GM15510 (cell line): ENCODE data around the gene TMPRSS11E.

Experiments
- POLR2A ChIP-seq: IDR thresholded peaks from 3 replicates; pipeline ENCODE4 v1.6.1; 2011; ENCODE audit warnings: borderline replicate concordance; ENCODE audit not compliant: insufficient read length; ENCODE audit errors: extremely low read depth

Gene TMPRSS11E

DNA sequence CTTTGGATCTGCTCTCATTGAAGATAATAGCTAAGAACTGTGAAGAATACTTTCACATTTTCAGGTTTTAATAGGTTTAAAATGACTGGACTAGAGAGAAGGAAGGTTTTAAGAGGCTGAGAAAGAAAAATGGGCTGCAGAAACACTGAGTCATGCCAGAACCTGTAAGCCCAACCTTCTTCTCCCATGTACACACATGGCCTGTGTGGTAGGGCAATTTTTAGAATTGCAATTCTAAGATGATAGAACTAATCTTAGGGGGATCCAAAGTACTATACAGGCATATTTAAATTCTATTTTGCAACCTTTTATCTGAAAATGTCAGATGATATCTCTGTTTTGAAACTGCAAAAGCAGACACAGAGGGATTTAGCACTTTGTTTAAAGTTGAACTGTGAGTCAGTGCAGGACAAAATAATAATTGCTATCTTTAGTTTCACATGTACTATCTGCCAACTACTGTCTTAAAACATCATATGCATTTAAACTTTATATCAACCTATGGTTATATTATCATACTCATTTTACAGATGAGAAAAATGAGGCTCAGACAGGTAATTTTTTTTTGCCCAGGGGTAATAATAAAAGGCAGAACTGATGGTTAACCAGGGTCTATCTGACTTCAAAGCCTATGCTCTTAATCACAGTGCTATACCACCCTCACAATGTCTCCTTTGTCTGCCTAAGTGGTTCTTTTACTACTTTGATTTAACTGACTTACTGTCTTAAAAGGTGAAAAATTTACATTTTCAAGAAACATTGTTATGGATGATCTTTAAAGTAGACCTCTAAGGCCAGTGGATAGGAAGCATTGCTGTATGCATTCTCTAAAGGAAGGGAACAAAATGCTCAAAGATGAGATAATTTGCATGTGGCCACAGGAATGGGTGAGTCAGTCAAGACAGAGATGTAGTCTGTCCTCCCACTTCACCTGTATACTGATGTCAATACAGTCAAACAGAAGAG is 4.3 kb downstream of the TMPRSS11E start:
- TF ChIP-seq POLR2A, result no peak

DNA sequence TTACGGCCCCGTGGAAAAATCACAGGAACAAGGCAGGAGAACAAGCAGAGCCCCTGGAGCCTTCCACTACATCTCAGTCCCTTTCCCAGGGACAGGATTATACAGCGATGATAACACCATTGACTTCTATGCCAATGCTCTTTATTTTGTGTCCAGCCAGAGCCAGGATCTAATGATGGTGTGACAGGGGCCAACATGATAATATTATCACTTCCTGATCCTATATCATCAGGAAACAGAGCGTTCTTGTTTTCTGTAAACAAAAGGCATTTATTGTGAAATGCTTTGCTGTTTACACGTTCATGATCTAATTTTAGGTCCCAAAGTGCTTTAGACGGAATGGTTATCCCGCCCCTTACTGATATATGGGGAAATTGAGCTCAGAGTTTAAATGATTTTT is 12.8 kb downstream of the TMPRSS11E start:
- no peak for TF ChIP-seq POLR2A

DNA sequence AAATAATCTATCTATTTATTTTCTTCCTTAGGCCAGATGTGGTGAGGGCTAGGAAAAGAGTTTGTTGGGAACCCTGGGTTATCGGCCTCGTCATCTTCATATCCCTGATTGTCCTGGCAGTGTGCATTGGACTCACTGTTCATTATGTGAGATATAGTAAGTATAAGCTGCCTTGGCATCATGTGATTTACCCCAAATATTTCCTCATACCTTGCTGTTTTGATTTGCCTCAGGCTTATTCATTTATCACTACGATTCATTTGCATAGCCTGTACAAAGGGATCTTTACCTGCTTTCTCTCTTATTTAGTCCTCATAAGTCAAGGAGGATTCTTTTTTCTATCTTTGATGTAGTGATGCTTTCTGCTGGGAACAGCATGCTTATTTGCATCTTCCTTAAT is 14.5 kb downstream of the TMPRSS11E start:
- no peak for TF ChIP-seq POLR2A

DNA sequence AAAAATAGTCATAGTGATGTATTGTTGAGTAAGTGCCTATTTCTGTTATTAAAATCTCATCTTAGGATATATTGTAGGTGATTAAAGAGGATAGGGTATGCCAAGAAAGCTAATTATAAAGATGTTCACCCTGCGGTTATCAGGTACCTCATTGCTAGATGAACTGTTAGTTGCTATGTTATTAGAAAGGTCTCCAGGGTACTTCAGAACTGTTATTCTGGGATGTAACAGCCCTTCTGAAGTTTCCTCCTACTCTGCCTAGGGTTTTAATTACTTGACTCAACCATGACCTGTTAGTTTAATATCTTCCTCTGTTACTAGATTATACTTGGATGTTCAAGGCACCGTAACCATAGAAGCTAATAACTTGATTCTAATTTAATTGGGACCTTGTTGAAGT is 15.4 kb downstream of the TMPRSS11E start:
- no peak for TF ChIP-seq POLR2A

DNA sequence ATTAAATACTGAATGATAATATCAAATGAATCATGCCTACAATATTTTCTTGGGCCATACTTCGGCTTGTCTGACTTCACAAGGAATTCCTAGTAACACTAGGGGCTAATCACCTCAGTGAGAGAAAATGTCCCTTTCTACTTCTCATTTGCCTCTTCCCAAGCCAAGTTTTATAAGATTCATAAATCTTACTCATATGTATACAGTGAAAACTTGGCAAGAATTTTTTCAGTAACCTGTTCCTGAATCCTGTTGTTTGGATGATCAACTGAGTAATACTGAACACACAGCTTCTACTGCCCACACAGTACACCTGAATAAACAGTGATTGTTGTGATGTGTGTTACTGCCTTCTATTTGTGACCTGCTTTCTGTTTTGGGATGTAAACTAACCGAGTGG is 16.5 kb downstream of the TMPRSS11E start:
- TF ChIP-seq POLR2A, result no peak

DNA sequence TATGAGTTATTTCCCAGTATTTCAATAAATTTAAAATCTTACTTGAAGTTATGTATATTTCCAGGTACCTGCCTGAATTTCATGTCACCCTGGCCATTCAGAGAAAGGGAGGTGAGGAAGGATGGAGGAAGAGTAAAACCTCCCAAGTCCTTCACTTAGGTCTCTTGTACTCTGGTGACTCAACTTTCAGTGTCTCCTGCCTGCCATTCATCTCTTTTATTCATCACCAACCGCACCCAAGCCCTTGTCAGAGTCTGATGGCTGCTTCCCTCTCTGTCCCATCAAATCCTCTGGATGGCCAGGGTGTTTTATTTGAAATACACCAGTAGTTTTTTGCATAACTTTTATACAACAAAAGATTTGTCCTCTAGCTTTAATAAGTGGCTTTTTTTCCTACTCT is 17.8 kb downstream of the TMPRSS11E start:
- TF ChIP-seq POLR2A, result no peak

DNA sequence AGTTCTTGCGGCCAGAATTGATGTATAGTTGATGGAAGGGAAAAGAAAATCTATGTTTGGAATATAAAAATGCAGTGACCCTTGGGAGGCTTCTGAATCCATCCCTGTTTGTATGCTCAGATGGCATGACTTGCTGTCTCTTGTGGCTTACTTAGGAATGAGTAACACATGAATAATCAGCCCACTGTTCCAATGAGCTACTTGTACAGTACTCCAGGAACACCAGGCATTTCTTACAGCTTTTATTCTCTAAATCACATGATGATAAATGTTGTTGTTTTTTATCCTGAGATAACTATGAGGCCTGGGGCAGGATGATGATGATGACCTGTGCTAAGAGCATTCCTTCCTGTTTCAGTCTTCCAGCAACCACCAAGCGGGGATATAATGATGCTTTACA is 18.9 kb downstream of the TMPRSS11E start:
- TF ChIP-seq POLR2A, result no peak

DNA sequence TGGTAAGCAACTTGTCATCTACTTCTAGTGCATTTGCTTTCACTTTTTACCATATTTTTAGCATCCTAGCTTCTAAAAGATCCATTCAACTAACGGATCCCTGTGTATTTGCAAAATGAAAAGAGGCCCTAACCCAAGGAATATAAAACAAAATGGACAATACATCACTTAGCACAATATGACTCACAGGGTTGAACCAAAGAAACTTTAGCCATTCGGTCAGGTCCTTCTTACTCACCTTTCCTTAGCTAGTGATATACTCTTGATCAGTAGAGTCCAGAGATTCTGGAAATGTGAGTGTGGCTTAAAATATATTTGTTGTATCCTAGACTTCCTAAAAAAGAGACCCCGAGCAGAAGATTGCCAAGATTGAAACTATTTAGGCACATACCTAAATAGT is 19.5 kb downstream of the TMPRSS11E start:
- no peak for TF ChIP-seq POLR2A

DNA sequence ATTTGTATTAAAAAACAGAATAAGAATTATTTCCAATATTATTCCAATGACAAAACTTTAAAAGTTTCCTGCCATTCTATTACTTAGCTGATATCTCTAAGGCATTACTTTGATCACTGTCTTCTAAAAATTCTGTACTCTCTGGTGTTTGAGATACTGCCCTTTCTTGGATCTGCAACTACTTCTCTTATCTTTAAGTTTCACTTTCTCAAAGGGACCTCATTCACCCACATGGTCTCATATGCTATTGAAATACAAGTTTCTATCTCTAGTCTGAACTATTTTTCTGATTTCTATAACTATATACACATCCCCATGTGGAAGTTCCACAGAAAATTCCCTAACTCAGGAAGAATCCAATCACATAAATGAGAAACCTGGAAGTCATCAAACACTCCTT is 22.2 kb downstream of the TMPRSS11E start:
- no peak for TF ChIP-seq POLR2A

DNA sequence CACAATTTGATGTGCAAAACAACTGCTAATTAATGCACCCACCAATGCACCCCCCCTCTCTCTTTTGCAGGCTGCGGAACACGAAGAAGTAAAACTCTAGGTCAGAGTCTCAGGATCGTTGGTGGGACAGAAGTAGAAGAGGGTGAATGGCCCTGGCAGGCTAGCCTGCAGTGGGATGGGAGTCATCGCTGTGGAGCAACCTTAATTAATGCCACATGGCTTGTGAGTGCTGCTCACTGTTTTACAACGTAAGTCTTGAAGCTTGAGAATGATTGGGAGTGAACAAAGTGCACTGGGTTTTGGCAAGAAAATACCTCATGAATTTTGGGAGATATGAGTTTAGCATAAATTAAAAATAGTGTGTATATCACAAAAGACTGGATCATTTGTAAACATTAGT is 28.9 kb downstream of the TMPRSS11E start:
- TF ChIP-seq POLR2A, result no peak

DNA sequence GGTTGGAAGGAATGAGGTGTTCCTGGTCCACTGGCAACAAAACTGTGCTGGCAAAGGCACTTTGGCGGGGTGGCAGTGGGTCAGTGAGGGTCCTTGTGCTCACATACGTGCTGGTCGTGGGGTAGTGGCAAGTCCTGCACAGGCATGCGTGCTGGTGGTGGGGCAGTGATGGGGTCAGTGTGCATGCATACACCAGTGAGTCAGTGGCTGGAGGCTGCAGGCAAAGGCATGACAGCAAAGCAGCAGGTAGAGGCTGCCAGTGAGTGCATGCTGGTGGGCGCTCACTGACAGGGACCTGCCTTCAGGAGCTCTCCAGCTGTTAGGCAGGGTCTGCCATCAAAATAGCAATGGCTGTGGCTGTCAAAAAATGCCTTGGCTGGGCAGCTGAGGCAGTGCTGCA is 42.1 kb downstream of the TMPRSS11E start:
- no peak for TF ChIP-seq POLR2A

DNA sequence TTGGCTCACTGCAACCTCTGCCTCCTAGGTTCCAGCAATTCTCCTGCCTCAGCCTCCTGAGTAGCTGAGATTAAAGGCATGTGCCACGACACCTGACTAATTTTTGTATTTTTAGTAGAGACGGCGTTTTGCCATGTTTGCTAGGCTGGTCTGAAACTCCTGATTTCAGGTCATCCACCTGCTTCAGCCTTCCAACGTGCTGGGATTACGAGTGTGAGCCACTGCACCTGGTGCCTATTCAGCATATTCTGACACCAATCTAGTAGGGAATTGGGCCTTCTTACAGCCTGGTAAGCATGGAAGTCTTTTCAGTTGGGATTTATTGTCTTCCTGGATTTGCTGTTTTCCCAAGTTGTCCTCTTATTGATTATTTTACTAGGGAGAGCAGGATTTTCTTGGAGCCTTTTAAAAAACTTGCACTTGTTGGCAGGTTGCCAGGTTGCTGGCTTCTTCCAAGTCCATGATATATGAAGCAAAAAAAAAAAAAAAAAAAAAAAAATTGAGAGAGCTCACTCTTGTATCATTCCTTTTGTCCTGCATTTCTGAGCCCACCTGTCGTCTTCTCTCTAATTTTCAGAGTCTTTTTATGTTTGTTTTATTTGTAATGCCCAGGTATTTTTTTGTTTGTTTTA is 43.7 kb downstream of the TMPRSS11E start:
- TF ChIP-seq POLR2A, result no peak

DNA sequence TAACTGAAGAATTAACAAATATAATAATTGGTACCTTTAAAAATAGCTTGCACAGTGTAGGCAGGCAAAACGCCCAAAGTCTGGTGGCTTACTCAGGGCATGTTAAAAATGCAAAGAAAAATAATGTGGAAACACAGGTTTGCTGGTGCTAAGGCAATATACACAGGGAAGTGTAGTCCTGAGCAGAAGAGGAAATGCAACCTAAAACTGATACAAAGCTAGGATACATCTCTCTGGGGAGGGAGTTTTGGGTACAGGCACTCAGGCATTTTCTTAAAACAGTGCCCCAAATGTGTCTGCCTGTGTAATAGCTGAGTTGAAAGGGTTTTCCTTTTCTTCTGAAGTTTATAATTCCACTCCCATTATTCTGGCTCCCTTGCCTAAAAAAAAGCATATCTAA is 47.4 kb downstream of the TMPRSS11E start:
- no peak for TF ChIP-seq POLR2A

DNA sequence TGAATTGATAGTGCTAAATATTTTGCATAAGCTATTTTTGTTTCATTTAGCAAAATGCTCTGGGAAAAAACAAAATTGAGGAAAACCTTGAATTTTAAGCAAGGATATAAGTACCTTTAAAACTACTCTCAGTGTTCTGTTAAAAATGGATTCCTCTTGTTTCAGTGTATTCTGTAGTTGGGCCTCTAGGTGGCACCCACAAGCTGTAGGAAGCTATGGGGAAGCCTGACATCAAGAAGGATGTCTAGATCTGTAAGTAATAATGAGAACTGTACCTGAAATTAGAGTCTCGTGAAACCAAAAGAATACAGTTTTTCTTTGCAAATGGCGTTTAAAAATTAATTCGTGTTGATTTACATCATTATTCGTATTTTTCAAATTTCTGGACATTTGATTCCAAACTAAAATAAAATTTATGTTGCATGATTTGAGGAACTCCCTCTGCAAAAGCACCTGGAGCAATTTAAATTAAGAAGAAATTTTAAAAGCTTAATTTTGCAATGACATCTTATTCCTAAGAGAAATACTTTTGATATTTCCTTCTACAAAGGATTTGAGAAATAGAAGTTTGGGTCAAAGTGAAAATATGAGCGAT is 51.2 kb downstream of the TMPRSS11E start:
- no peak for TF ChIP-seq POLR2A

DNA sequence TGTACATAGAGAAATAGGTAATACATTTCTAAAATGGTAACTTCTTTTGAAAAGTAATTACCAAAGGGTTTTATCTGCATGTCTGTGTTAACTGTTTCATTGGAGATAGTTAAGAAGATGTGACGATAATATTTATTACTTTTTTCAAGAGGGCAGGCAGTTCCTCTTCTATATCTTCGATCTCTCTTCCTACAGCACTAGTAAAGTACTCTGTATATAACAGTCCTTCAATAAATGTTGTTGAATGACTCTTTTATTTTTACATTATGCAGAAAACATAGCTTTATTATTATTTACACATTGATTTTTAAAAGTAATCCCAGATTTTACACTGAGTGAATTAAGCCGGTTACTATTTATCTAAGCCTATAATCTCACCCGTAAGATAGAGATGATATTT is 51.8 kb downstream of the TMPRSS11E start:
- no peak for TF ChIP-seq POLR2A
